ENCODE data around the gene MEP1A. TPM values are rescaled to one million over a fixed set of nuclear protein-coding genes. Genes with fewer than 3 reads are reported as not detected.

MEP1A gene
- total RNA-seq, 4 donors from 2014 or later, result 0.30 to 0.34 TPM; not detected in 2

DNA sequence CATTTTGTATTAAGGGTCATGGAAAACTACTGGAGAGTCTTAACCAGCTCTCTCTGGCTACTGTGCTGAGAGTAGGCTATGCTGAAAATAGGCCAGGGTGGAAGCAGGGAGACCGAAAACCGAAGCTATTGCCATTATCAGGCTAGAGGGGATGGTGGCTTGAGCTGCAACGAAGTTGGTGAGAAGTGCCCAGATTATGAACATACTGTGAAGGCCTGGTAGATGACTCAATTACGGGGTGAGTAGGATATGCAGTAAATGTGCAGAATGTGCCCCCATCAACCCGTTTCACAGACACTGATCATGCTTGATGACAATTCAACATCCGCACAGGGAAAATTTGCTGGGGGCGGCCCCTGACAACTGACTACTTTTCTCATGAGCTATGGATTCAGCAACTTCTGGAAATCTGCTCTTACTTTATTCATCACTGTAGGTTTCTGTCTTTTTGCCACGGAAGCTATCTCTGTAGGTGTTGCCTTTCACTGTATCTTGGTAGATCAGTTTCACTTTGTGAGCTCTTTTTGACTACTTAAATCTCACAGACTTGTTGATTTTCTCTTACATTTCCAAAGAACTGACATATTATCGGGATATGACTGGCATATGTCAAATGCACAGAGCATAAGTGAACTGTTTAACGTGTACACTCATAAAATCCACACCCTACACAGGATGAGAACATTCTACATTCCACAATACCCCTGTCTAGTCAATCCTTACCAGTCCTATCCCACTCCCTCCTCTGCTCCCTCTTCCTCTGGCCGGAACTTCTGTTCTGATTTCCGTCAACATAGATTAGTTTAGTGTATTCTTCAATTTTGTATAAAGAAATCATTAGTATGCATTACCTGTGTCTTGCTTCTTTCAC, 15.5 kb upstream of the MEP1A start:
- Histone ChIP-seq H3K9me3 (no peaks in the 10 kb centered on the region), H3K27me3 (no peaks in the 10 kb centered on the region), H3K36me3 (no peaks in the 10 kb centered on the region), H3K4me1 (no peaks in the 10 kb centered on the region), H3K4me3 (no peak overlapping the region), H3K27ac (no peak overlapping the region)
- DNase-seq (ENCODE audit: low spot score in 2 of 2), result no peak
- 86% methylated on average over 12 of the region's 12 CpGs for whole genome bisulfite sequencing
- TF ChIP-seq EP300 (IDR thresholded peaks at IDR 0.05), result no peak
- TF ChIP-seq POLR2A (IDR thresholded peaks at IDR 0.05), result no peak
- no peak for TF ChIP-seq POLR2AphosphoS5 (IDR thresholded peaks at IDR 0.05)
- TF ChIP-seq, protein P1, sequence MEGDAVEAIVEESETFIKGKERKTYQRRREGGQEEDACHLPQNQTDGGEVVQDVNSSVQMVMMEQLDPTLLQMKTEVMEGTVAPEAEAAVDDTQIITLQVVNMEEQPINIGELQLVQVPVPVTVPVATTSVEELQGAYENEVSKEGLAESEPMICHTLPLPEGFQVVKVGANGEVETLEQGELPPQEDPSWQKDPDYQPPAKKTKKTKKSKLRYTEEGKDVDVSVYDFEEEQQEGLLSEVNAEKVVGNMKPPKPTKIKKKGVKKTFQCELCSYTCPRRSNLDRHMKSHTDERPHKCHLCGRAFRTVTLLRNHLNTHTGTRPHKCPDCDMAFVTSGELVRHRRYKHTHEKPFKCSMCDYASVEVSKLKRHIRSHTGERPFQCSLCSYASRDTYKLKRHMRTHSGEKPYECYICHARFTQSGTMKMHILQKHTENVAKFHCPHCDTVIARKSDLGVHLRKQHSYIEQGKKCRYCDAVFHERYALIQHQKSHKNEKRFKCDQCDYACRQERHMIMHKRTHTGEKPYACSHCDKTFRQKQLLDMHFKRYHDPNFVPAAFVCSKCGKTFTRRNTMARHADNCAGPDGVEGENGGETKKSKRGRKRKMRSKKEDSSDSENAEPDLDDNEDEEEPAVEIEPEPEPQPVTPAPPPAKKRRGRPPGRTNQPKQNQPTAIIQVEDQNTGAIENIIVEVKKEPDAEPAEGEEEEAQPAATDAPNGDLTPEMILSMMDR (IDR thresholded peaks at IDR 0.05), result no peak

DNA sequence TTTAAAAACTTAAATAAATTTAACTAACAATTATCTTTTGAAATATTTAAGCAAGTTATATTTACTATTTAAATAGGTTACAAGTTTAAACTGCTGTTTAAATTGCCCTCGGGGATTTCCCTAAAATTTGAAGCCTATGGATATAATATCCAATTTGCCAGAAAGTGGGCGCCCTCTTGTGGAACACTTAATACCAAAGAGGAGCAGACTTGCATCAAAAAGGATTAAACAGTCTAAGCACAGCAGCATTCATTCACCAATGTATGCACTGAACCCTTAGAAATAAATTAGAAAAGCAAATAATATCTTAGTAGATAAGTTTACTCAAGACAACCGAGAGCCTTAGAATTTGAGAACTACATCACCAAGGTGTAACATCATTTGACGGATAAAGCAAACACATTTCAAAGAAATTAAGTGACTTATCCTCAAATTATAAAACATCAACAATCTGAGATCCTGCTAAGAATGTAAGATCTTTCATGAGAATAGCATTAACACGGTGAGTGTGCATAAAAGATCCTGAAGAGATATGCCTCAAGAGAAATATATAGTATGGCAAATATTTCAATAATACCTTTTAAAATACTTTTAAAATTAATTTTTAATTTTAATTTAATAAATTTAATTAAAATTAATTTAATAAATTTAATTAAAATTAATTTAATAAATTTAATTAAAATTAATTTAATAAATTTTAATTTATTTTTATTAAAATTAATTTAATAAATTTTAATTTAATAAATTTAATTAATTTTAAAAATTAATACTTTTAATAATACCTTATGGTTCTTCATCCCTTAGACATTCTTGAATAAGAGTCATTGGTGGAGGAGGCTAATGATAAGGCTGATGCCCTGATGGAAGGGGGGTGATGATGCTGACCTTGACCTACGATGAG, 11.5 kb upstream of the MEP1A start:
- no peaks in the 10 kb centered on the region for H3K4me1 ChIP-seq
- no peaks in the 10 kb centered on the region for H3K36me3 ChIP-seq
- TF ChIP-seq POLR2AphosphoS5 (IDR thresholded peaks at IDR 0.05), result no peak
- TF ChIP-seq, protein P1 (IDR thresholded peaks at IDR 0.05), result peak in 1 of 2 donors; percentile 60
- H3K9me3 ChIP-seq, result no peaks in the 10 kb centered on the region
- 33% methylated on average over 6 of the region's 6 CpGs for WGBS
- H3K27me3 ChIP-seq, result no peaks in the 10 kb centered on the region
- H3K27ac ChIP-seq, result no peak overlapping the region
- DNase-seq (ENCODE audit: low spot score in 2 of 2), result no peak
- no peak overlapping the region for H3K4me3 ChIP-seq

DNA sequence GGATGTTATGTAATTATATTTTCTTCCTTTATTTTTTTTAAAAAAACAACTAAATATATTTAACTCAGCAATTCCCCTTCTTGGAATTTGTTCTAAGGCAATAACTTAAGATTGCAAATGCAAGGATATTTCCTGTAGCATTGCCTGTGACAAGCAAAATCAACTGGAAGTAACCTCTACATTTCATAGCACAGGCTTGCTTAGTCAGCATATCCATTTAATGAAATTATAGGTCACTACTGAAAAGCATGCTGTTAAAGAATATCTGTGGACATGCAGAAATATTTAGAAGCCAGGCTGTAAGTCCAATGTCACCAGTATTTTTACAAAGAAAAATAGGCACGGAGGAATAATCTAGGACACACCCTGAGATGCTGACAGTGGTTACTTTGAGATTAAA, 8.7 kb upstream of the MEP1A start:
- TF ChIP-seq EP300 (IDR thresholded peaks at IDR 0.05), result no peak
- TF ChIP-seq, protein P1 (IDR thresholded peaks at IDR 0.05), result no peak
- no peak for TF ChIP-seq POLR2AphosphoS5 (IDR thresholded peaks at IDR 0.05)
- no peak for TF ChIP-seq POLR2A (IDR thresholded peaks at IDR 0.05)
- H3K4me1 ChIP-seq, result no peaks in the 10 kb centered on the region
- no peaks in the 10 kb centered on the region for H3K27me3 ChIP-seq
- DNase-seq (ENCODE audit: low spot score in 2 of 2), result no peak
- H3K36me3 ChIP-seq, result no peaks in the 10 kb centered on the region
- no peaks in the 10 kb centered on the region for H3K9me3 ChIP-seq
- H3K27ac ChIP-seq, result no peak overlapping the region
- WGBS, result 86% methylated on average over 1 of the region's 1 CpG
- H3K4me3 ChIP-seq, result no peak overlapping the region

DNA sequence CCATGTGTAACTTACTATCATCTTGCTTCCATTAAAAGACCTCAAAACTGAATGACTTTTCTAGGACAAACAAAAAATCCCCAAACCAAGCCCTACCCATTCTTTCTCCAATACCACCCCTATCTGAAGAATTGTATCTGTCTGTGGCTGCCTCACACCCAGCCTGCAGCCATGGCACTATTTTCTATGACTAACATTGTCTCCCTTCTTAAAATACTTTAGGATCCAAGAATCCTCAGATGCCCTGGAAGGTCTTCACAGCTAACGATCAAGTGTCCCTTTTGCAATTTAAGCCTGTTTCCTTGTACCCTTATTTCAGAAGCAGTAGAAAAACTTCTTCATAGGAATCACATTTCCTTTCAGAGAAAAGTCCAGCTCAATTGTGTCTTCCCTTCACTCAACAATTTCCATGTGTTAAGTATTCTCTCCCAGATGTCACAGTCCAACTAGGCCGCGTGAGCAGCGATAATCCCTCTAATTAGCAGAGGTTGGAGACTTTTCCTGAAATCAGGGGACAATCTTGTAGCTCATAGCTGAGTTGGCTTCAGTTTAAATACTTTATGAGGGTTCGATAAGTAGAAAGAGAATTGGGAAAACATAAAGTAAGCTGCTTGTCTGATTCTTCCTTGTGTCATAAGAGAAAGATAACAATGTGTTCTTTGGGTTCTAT, 5.2 kb upstream of the MEP1A start:
- no peaks in the 10 kb centered on the region for H3K9me3 ChIP-seq
- no peak for DNase-seq (ENCODE audit: low spot score in 2 of 2)
- TF ChIP-seq POLR2A (IDR thresholded peaks at IDR 0.05) (no peak), POLR2AphosphoS5 (IDR thresholded peaks at IDR 0.05) (no peak), EP300 (IDR thresholded peaks at IDR 0.05) (no peak)
- TF ChIP-seq, protein P1 (IDR thresholded peaks at IDR 0.05), result no peak
- H3K4me1 ChIP-seq, result no peaks in the 10 kb centered on the region
- 78% methylated on average over 5 of the region's 5 CpGs for WGBS
- no peak overlapping the region for H3K27ac ChIP-seq
- no peaks in the 10 kb centered on the region for H3K27me3 ChIP-seq
- H3K4me3 ChIP-seq, result no peak overlapping the region
- H3K36me3 ChIP-seq, result no peaks in the 10 kb centered on the region
